Coronary artery (tissue), 2 donors: ENCODE results near the gene LIMS2.
A peak's percentile ranks its signal among the peaks of the same experiment; 100 is the strongest.

Source experiments
- DNase-seq: peaks from one replicate; pipeline ENCODE4 v3.0.0-alpha.2; 2017; ENCODE audit warnings: low spot score
- H3K27ac ChIP-seq, 2 donors: fragments of 200-600 bp; sonication (generic); one replicate each; pipeline ENCODE4 v1.5.1; 2016 to 2019
- H3K4me3 ChIP-seq: fragments of 200-600 bp; sonication (generic); 2 replicates; pipeline ENCODE4 v1.5.1; 2016; ENCODE audit warnings: mild to moderate bottlenecking, moderate library complexity
- CTCF ChIP-seq: fragments of 200-600 bp; sonication (generic); IDR thresholded peaks from one replicate; pipeline ENCODE4 v1.5.1; 2019; ENCODE audit warnings: antibody characterized with exemption

LIMS2 gene

GRCh38 chr2:127669056-127669455 lies 6.3 kb downstream of the LIMS2 start:
- Histone ChIP-seq H3K4me3 (peak overlapping the region; percentile 29), H3K27ac (peak overlapping the region; percentile 2 to 52)
- no peak for DNase-seq
- no peak for TF ChIP-seq CTCF

- peak overlapping the region; percentile 61 to 87 for H3K27ac ChIP-seq
- no peak for TF ChIP-seq CTCF
- peak overlapping the region; percentile 71 for H3K4me3 ChIP-seq
- DNase-seq = no peak
These were observed 9.9 kb downstream of the LIMS2 start for GRCh38 chr2:127665267-127665893.

- peak overlapping the region; percentile 61 to 87 for H3K27ac ChIP-seq
- TF ChIP-seq CTCF = no peak
- no peak for DNase-seq
- peak overlapping the region; percentile 71 for H3K4me3 ChIP-seq
These were observed 10.5 kb downstream of the LIMS2 start for GRCh38 chr2:127664895-127665225.

GRCh38 chr2:127664065-127664894 lies 11.1 kb downstream of the LIMS2 start:
- no peak for TF ChIP-seq CTCF
- DNase-seq = peak; percentile 74
- peak overlapping the region; percentile 71 for H3K4me3 ChIP-seq
- peak overlapping the region; percentile 61 to 87 for H3K27ac ChIP-seq

- H3K27ac ChIP-seq = peak overlapping the region; percentile 61 to 87
- TF ChIP-seq CTCF = no peak
- H3K4me3 ChIP-seq = peak overlapping the region; percentile 71
- no peak for DNase-seq
These were observed 11.7 kb downstream of the LIMS2 start for GRCh38 chr2:127663566-127664064.

- peak overlapping the region; percentile 71 for H3K4me3 ChIP-seq
These were observed 12.3 kb downstream of the LIMS2 start for GRCh38 chr2:127662937-127663565.

More at GRCh38 chr2:127662937-127663565, 12.3 kb downstream of the LIMS2 start:
- TF ChIP-seq CTCF = no peak
- peak; percentile 62 for DNase-seq
- peak overlapping the region; percentile 61 to 87 for H3K27ac ChIP-seq
